ENCODE data around the gene CEP295NL. TPM values are rescaled to one million over a fixed set of nuclear protein-coding genes. Genes with fewer than 3 reads are reported as not detected.
A peak's percentile ranks its signal among the peaks of the same experiment; 100 is the strongest.

The CEP295NL gene
- polyA plus RNA-seq, 3 donors: 0.38 to 0.81 TPM; not detected in 1

GRCh38 chr17:78899361-78900260 lies 3.4 kb downstream of the CEP295NL start:
- no peak overlapping the region for H3K4me3 ChIP-seq (replicated peaks in 1 of 3; ENCODE audit: low read depth in 2 of 3, low read length in 3 of 3)
- WGBS (ENCODE audit: insufficient coverage): 82% methylated on average over 8 of the region's 18 CpGs
- peaks cover 53 to 82% of the 10 kb centered on the region in 2 donors for H3K36me3 ChIP-seq (replicated peaks in 1 of 2; ENCODE audit: control insufficient read depth in 1 of 2, insufficient read depth in 2 of 2, low read length in 2 of 2)
- H3K9me3 ChIP-seq (replicated peaks in 1 of 2; ENCODE audit: control insufficient read depth in 1 of 2, insufficient read depth in 1 of 2, low read length in 2 of 2): no peaks in the 10 kb centered on the region
- no peaks in the 10 kb centered on the region for H3K27me3 ChIP-seq (ENCODE audit: control insufficient read depth in 2 of 2, insufficient read depth in 2 of 2, low read length in 2 of 2)
- peaks cover 100% of the 10 kb centered on the region for H4K20me1 ChIP-seq (ENCODE audit: insufficient read depth, low read length)
- no peaks in the 10 kb centered on the region for H3K4me1 ChIP-seq (ENCODE audit: control insufficient read depth in 1 of 2, insufficient read depth in 2 of 2, low read length in 2 of 2)
- Mint-ChIP-seq H3K27ac (peak overlapping the region in 4 of 7 donors; percentile 18 to 60 (median 29)), H3K36me3 (peaks cover 53 to 81% of the 10 kb centered on the region in 2 donors), H3K27me3 (ENCODE audit: low read depth in 3 of 3) (peaks cover 0 to 2% (median 0%) of the 10 kb centered on the region in 3 donors), H3K4me3 (no peak overlapping the region), H3K4me1 (peaks cover 38% of the 10 kb centered on the region), H3K9me3 (no peaks in the 10 kb centered on the region)
- DNase-seq: no peak
- no peak overlapping the region for H3K9ac ChIP-seq (ENCODE audit: insufficient read depth, low read length, poor library complexity, severe bottlenecking)
- H3K27ac ChIP-seq (ENCODE audit: low read depth in 1 of 2, low read length in 2 of 2): no peak overlapping the region
- intact Hi-C loops (cut with micrococcal nuclease): no loop called here
- H3K79me2 ChIP-seq (ENCODE audit: insufficient read depth, low read length): peaks cover 100% of the 10 kb centered on the region
- no peak overlapping the region for H3K4me2 ChIP-seq (replicated peaks; ENCODE audit: extremely low read depth, low read length, poor library complexity, severe bottlenecking)
- no peak overlapping the region for H2AFZ ChIP-seq (ENCODE audit: insufficient read depth, low read depth, low read length, poor library complexity, severe bottlenecking)
- TF ChIP-seq CTCF (IDR thresholded peaks at IDR 0.05): no peak

DNA sequence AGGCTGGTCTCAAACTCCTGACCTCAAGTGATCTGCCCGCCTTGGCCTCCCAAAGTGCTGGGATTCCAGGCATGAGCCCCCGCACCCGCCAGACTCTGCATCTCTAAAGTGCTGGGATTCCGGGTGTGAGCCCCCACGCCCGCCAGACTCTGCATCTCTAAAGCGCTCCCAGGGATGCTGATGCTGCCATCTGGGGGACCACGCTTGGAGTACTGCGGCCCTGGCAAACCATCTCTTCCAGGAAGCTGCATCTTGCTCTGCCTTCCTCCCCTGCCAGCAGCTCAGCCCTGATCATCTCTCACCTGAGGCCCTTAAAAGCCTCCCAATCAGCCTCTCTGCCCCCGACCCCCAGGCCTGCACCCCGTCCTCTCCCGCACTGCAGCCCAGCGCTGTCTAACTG lies 4.1 kb downstream of the CEP295NL start:
- 98% methylated on average over 13 of the region's 13 CpGs for WGBS (ENCODE audit: insufficient coverage)
- Mint-ChIP-seq H3K36me3 (peaks cover 49 to 76% of the 10 kb centered on the region in 2 donors), H3K27ac (peak overlapping the region in 4 of 7 donors; percentile 10 to 60 (median 29)), H3K4me3 (no peak overlapping the region), H3K9me3 (no peaks in the 10 kb centered on the region), H3K4me1 (peaks cover 39% of the 10 kb centered on the region), H3K27me3 (ENCODE audit: low read depth in 3 of 3) (peaks cover 0 to 2% (median 0%) of the 10 kb centered on the region in 3 donors)
- intact Hi-C loops (cut with micrococcal nuclease): no loop called here
- Histone ChIP-seq H3K9ac (ENCODE audit: insufficient read depth, low read length, poor library complexity, severe bottlenecking) (no peak overlapping the region), H3K4me2 (replicated peaks; ENCODE audit: extremely low read depth, low read length, poor library complexity, severe bottlenecking) (no peak overlapping the region), H3K9me3 (replicated peaks in 1 of 2; ENCODE audit: control insufficient read depth in 1 of 2, insufficient read depth in 1 of 2, low read length in 2 of 2) (no peaks in the 10 kb centered on the region), H3K36me3 (replicated peaks in 1 of 2; ENCODE audit: control insufficient read depth in 1 of 2, insufficient read depth in 2 of 2, low read length in 2 of 2) (peaks cover 51 to 78% of the 10 kb centered on the region in 2 donors), H4K20me1 (ENCODE audit: insufficient read depth, low read length) (peaks cover 100% of the 10 kb centered on the region), H3K27ac (ENCODE audit: low read depth in 1 of 2, low read length in 2 of 2) (no peak overlapping the region), H3K4me3 (replicated peaks in 1 of 3; ENCODE audit: low read depth in 2 of 3, low read length in 3 of 3) (no peak overlapping the region), H2AFZ (ENCODE audit: insufficient read depth, low read depth, low read length, poor library complexity, severe bottlenecking) (no peak overlapping the region), H3K79me2 (ENCODE audit: insufficient read depth, low read length) (peaks cover 100% of the 10 kb centered on the region), H3K4me1 (ENCODE audit: control insufficient read depth in 1 of 2, insufficient read depth in 2 of 2, low read length in 2 of 2) (peaks cover 3 to 4% of the 10 kb centered on the region in 2 donors), H3K27me3 (ENCODE audit: control insufficient read depth in 2 of 2, insufficient read depth in 2 of 2, low read length in 2 of 2) (no peaks in the 10 kb centered on the region)
- DNase-seq: no peak
- no peak for TF ChIP-seq CTCF (IDR thresholded peaks at IDR 0.05)

Measured in CD14-positive monocyte (primary cell).